ENCODE results near the gene AOC1.

The AOC1 gene

DNA sequence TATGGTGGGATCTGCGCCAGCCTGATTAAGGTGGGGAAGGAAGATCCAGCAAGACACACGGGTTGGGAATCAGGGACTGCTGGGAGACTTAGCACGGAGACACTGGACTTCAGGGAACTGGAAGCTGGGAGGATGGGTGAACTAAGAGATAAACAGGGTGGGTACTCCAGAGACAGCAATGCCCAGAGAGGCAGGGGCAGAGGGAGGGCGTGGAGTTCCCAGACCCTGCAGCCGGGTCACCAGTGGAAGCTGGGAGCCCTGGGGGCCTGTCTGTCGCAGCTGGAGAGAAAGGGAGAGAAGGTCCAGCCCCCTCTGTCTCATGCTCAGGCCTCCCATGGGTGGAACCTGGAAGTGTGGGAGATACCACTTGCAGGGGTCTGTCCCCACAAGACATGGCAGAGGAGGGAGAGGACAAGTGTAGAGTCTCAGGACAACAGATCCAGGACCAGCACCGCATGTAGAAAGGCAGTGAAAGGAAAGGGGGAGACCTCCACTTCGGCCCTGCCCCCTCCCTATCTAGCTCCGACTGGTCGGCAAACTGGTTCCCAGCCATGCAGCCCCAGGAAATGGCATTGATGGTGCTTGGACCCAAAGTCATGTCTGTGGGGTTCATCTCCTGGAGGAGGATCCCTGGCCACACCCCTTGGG lies 44.4 kb downstream of the AOC1 start:
- H3K4me3 ChIP-seq (ENCODE audit: low read length): no peak overlapping the region
- no peak for DNase-seq (ENCODE audit: low read depth)
- TF ChIP-seq, protein P1, sequence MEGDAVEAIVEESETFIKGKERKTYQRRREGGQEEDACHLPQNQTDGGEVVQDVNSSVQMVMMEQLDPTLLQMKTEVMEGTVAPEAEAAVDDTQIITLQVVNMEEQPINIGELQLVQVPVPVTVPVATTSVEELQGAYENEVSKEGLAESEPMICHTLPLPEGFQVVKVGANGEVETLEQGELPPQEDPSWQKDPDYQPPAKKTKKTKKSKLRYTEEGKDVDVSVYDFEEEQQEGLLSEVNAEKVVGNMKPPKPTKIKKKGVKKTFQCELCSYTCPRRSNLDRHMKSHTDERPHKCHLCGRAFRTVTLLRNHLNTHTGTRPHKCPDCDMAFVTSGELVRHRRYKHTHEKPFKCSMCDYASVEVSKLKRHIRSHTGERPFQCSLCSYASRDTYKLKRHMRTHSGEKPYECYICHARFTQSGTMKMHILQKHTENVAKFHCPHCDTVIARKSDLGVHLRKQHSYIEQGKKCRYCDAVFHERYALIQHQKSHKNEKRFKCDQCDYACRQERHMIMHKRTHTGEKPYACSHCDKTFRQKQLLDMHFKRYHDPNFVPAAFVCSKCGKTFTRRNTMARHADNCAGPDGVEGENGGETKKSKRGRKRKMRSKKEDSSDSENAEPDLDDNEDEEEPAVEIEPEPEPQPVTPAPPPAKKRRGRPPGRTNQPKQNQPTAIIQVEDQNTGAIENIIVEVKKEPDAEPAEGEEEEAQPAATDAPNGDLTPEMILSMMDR (conservative IDR thresholded peaks at IDR 0.05; ENCODE audit: low read depth, low read length): no peak

DNA sequence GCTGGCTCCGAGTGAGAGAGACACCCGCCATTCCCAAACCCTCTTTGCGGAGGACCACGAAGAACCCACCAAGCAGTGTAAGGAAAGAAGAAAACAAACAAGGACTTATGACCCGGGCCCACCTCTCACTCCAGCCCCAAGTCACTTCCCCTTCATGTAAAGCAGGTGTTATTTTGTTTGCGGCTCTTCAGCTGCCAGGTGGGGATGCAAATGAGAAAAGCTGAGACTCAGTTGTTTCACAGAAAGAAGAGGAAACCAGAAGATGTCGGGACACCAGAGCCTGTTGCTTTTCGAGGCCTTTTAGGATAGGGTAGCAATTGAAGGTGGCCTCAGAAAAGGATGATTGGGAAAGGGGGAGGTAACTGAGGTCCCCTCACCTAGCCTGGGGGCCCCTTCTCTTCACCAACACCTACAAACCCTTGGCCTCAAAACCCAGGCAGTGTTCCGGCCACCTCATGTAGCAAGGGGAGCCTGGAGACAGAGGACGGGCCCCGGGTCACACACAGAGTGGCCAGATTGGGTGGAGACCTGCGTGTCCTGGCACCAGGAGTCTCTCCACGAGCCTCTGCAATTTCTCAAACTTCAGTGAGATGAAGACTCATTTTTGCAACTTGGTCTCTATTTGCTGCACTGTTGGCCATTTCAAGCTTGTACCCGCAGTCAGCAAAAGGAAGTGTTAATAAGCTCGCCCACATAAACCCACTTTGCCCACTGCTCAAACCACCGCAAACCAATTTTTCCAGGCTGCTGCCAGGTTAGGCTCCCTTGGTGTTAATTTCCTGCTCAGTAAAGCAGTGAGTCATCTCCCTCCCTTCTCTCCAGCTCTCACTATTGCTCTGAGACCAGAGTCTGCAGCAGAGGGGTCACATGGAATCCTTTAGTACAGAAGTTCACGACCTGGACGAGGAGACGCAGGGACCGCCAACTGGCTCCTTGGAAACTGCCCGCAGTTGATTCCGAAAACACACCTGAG lies 45.5 kb downstream of the AOC1 start:
- H3K4me3 ChIP-seq (ENCODE audit: low read length): no peak overlapping the region
- TF ChIP-seq, protein P1 (conservative IDR thresholded peaks at IDR 0.05; ENCODE audit: low read depth, low read length): no peak
- peak; percentile 77 for DNase-seq (ENCODE audit: low read depth)

GRCh38 chr7:150898475-150899011 lies 46.2 kb downstream of the AOC1 start:
- DNase-seq (ENCODE audit: low read depth): peak; percentile 39
- TF ChIP-seq, protein P1 (conservative IDR thresholded peaks at IDR 0.05; ENCODE audit: low read depth, low read length): peak; percentile 89
- no peak overlapping the region for H3K4me3 ChIP-seq (ENCODE audit: low read length)

- H3K4me3 ChIP-seq (ENCODE audit: low read length): no peak overlapping the region
- TF ChIP-seq, protein P1 (conservative IDR thresholded peaks at IDR 0.05; ENCODE audit: low read depth, low read length): no peak
- no peak for DNase-seq (ENCODE audit: low read depth)
These were observed 48.4 kb downstream of the AOC1 start for GRCh38 chr7:150900675-150901074.

GRCh38 chr7:150901160-150902035 lies 49.1 kb downstream of the AOC1 start:
- TF ChIP-seq, protein P1 (conservative IDR thresholded peaks at IDR 0.05; ENCODE audit: low read depth, low read length): no peak
- no peak for DNase-seq (ENCODE audit: low read depth)
- no peak overlapping the region for H3K4me3 ChIP-seq (ENCODE audit: low read length)

Data from retinal pigment epithelial cell (primary cell).